OCI-LY7 (cell line): ENCODE measurements around the gene VPS26B.

Experiments
- EZH2phosphoT487 ChIP-seq: fragments of 200-600 bp; sonication (generic); IDR thresholded peaks from 2 replicates; pipeline ENCODE4 v1.6.1; 2018; ENCODE audit warnings: low read depth, borderline replicate concordance, mild to moderate bottlenecking, mixed run types, antibody characterized with exemption, low read length, moderate library complexity, mixed read lengths
- TF ChIP-seq, protein P1 (sequence below): fragments of 200-600 bp; sonication (generic); conservative IDR thresholded peaks from 2 replicates; pipeline ENCODE4 v1.5.1; 2014; ENCODE audit warnings: mild to moderate bottlenecking, antibody characterized with exemption, low read length, moderate library complexity, mixed read lengths

DNA sequence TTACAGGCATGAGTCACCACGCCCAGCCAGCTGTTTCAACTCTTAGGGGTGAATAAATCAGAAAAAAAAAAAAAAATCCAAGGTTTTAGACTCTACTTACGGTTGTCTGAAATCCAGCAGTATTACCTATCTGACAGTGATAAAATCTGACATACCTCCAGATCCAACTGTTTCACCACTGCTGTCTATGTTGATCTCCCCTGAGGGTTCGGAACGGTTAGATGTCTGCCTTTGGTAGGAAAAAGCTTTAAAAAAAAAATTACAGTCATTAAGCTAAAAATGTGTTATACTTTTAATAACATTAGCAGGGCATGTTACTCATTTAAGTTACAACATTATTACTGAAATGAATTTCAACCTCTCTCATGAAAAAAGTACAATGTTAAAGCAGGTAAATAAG, 21.8 kb upstream of the VPS26B start:
- TF ChIP-seq, protein P1, sequence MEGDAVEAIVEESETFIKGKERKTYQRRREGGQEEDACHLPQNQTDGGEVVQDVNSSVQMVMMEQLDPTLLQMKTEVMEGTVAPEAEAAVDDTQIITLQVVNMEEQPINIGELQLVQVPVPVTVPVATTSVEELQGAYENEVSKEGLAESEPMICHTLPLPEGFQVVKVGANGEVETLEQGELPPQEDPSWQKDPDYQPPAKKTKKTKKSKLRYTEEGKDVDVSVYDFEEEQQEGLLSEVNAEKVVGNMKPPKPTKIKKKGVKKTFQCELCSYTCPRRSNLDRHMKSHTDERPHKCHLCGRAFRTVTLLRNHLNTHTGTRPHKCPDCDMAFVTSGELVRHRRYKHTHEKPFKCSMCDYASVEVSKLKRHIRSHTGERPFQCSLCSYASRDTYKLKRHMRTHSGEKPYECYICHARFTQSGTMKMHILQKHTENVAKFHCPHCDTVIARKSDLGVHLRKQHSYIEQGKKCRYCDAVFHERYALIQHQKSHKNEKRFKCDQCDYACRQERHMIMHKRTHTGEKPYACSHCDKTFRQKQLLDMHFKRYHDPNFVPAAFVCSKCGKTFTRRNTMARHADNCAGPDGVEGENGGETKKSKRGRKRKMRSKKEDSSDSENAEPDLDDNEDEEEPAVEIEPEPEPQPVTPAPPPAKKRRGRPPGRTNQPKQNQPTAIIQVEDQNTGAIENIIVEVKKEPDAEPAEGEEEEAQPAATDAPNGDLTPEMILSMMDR = no peak
- no peak for TF ChIP-seq EZH2phosphoT487
